Cardiac fibroblast (primary cell): Measurements from ENCODE around the gene IFRD1.

Experiments used
- DNase-seq, 2 donors: peaks; one replicate each; pipeline versions ENCODE4 v3.0.0 to v3.0.0-alpha.2; 2010; ENCODE audit warnings: low read depth in 2 of 2
- H3K4me3 ChIP-seq, 2 donors: replicated peaks in 1 of 2; 1 replicate in 1 of 2; 2 replicates in 1 of 2; pipeline ENCODE4 v1.5.1; 2011; ENCODE audit warnings: low read depth in 2 of 2, low read length in 2 of 2, mild to moderate bottlenecking in 2 of 2, moderate library complexity in 1 of 2
- TF ChIP-seq, protein P1 (sequence below): IDR thresholded peaks from one replicate; pipeline ENCODE4 v1.5.1; 2011; ENCODE audit warnings: low read depth, mild to moderate bottlenecking, low read length, inconsistent platforms

Gene IFRD1

DNA sequence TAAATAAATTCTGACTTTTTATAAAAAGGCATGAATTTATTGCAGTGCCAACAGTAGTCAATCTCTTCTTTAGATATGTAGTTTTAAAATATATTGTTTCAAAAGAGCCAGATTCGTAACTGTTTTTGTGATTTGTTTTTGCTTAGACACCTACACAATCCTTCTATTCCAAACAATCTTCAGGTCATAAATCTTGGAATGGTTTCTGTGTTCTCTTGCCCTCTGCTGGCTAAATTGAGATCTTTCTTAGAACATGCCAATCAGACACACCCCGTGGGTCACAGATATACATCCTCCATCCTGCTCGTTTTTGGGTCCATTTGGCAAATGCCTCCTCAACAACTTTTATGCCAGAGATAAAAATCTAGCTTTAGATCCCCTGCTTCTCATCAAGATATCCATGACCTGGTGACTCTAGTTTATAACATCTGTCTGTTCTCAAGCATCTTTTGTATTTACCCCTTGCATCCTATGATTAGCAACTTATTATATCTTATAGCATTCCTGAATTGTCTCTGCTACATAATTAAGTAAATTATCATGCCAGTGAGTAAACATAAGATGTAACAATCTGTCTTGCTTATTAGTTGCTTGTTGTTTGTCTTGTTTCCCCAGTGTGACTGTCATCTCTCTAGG lies 35.3 kb upstream of the IFRD1 start:
- no peak overlapping the region for H3K4me3 ChIP-seq
- TF ChIP-seq, protein P1, sequence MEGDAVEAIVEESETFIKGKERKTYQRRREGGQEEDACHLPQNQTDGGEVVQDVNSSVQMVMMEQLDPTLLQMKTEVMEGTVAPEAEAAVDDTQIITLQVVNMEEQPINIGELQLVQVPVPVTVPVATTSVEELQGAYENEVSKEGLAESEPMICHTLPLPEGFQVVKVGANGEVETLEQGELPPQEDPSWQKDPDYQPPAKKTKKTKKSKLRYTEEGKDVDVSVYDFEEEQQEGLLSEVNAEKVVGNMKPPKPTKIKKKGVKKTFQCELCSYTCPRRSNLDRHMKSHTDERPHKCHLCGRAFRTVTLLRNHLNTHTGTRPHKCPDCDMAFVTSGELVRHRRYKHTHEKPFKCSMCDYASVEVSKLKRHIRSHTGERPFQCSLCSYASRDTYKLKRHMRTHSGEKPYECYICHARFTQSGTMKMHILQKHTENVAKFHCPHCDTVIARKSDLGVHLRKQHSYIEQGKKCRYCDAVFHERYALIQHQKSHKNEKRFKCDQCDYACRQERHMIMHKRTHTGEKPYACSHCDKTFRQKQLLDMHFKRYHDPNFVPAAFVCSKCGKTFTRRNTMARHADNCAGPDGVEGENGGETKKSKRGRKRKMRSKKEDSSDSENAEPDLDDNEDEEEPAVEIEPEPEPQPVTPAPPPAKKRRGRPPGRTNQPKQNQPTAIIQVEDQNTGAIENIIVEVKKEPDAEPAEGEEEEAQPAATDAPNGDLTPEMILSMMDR = peak; percentile 65
- peak; percentile 65 to 72 for DNase-seq

DNA sequence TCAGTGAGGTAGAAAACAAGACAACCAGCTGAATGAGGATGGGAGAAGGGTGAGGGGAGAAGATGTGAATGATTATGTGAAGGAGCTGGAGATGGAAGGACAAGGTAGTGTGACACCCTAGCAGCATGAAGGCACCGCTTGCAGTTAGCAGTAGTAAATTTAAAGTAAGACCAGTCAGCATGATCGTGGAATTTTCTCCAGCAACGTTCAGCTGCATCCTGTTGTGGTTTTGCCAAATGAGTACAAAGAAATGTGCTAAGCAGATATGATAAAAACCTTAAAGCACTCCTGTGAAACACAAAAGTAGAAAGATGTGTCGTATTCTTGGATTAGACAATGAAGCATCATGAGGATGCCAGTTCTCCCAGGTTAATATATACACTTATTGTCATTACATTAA lies 34.1 kb upstream of the IFRD1 start:
- TF ChIP-seq, protein P1 = no peak
- H3K4me3 ChIP-seq = no peak overlapping the region
- DNase-seq = peak; percentile 54 to 58

DNA sequence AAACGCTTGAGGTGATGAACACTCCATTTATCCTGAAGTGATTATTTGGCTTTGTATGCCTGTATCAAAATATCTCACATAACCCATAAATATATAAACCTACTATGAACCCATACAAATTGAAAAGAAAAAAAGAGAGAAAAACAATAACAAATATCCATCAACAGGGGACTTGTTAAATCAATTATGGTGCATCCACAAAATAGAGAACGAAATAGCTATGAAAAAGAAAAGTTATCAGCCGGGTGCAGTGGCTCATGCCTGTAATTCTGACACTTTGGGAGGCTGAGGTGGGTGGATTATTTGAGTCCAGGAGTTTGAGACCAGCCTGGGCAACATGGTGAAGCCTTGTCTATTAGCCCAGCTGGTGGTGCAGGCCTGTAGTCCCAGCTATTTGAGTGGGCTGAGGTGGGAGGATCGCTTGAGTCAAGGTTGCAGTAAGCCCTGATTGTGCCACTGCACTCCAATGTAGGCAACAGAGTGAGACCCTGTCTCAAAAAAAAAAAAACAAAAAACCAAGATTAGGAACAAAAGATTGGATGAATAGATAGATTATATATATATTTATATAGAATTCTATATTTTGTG lies 30.6 kb upstream of the IFRD1 start:
- no peak for DNase-seq
- H3K4me3 ChIP-seq = no peak overlapping the region
- TF ChIP-seq, protein P1 = no peak

DNA sequence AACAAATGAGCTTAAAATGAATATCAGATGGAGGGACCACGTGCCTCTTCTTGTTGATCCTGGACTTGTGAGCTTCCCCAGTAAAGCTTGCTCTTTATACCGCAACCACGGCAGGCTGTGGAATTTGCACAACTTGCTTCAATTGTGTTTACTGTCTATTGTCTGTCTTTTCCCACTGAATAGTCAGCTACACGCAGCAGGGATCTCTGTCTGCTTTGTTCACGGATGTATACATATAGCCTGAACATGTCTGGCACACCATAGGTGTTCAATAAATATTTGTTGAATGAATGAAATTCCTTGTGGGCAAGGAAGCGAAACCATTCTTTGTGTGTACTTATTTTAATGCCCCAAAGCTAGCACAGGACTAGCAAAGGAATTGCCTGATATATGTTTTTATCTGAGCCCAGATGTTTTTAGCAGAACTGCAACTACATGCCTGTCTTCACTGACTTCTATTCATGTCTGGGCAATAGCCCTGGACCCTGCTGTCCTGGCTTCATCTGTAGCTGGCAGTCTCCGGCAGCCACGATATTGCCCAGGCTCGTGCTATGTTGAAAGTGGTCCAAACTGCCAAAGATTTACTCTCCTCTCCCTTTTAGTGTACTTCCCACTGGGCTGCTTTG lies 29.9 kb upstream of the IFRD1 start:
- no peak overlapping the region for H3K4me3 ChIP-seq
- DNase-seq = peak in 1 of 2 donors; percentile 37
- TF ChIP-seq, protein P1 = no peak

DNA sequence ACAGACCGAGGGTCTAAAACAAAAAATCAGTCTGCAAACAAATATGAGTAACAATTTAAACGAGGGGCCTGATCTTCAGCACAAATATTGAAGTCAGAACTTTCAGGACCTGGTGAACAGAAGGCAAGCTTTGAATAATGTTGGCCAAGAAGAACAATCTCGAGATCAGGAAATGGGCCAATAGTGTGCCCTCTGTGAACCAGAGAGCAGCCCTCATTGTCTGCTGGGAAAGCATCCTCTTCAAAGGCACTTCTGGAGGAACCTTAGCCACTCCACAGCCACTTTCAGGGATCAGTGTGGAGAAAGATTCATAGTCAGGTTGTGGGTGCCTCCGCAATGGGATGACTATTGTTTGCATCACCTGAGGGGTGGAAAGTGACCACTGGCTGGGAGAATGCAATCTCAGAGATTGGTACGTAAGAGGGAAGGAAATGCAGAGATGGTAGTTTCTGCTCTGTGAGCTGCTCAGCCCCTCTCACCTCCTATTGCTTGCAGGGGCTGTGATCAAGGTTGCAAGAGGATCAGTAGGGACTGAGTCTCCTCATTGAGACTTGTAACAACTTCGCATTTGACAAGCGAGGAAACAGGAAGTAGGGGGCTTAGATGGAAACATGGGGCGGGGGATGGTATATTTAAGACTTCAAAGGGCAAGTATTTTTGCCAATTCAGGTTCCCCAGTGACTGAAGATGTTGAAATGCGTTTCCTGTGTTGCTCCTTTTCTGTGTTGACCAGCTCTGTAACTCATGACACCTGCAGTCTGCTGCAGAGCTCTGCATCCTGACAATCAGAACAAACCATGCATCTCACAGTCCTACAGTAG lies 28.4 kb upstream of the IFRD1 start:
- peak; percentile 43 to 48 for DNase-seq

DNA sequence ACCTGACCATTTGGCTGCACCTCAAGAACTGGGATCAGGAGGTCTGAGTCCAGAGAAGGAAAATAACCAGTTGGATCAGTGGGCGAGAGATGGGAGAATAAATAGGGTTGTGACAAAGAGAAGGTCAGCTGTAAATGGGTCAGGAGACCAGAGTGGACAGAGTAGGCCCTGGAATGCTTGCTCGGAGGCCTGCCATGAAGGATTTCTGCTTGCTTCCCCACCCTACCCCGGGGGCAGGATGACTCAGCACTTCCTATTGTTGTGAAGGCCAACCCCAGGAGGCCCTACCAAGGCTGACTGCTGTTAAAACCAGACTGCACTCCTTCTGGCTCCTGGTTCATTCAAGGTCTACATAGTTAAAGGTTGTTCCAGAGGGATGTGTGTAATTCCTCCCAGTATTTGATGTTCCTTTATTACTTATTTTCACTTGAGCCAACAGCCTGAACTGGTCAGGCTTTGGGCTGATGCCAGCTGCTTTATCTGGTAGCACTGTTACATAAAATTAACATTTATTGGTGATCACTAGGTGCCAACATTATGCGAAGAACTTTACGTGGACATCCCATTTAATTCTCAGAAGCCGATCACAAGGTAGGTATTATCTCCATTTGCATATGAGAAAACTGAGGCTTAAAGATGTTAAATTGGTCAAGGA lies 27.3 kb upstream of the IFRD1 start:
- peak; percentile 94 to 97 for DNase-seq
- no peak overlapping the region for H3K4me3 ChIP-seq
- TF ChIP-seq, protein P1 = no peak

More for the DNA sequence above, 28.4 kb upstream of the IFRD1 start:
- H3K4me3 ChIP-seq = no peak overlapping the region
- TF ChIP-seq, protein P1 = no peak
